HuH-7 (cell line): ENCODE measurements around the gene XPO6.

Experiments
- DNase-seq: peaks from one replicate; pipeline ENCODE4 v3.0.0; 2011; ENCODE audit warnings: low spot score

Gene XPO6

GRCh38 chr16:28208131-28208530 is 3.6 kb downstream of the XPO6 start:
- no peak for DNase-seq

- no peak for DNase-seq
These were observed 4.4 kb downstream of the XPO6 start for GRCh38 chr16:28207399-28207798.

- no peak for DNase-seq
These were observed 5.8 kb downstream of the XPO6 start for GRCh38 chr16:28205974-28206373.

GRCh38 chr16:28205117-28205899 is 6.5 kb downstream of the XPO6 start:
- no peak for DNase-seq

GRCh38 chr16:28204622-28205021 is 7.1 kb downstream of the XPO6 start:
- no peak for DNase-seq

GRCh38 chr16:28204204-28204603 is 7.6 kb downstream of the XPO6 start:
- no peak for DNase-seq

GRCh38 chr16:28202147-28202746 is 9.5 kb downstream of the XPO6 start:
- DNase-seq: no peak

GRCh38 chr16:28200661-28201060 is 11.1 kb downstream of the XPO6 start:
- no peak for DNase-seq

- DNase-seq: no peak
These were observed 15.3 kb downstream of the XPO6 start for GRCh38 chr16:28196387-28196987.

GRCh38 chr16:28195859-28196258 is 15.9 kb downstream of the XPO6 start:
- no peak for DNase-seq

GRCh38 chr16:28193530-28194423 is 18.0 kb downstream of the XPO6 start:
- no peak for DNase-seq

- DNase-seq: no peak
These were observed 18.8 kb downstream of the XPO6 start for GRCh38 chr16:28192806-28193529.

- no peak for DNase-seq
These were observed 20.3 kb downstream of the XPO6 start for GRCh38 chr16:28191364-28191960.

- no peak for DNase-seq
These were observed 22.5 kb downstream of the XPO6 start for GRCh38 chr16:28189245-28189644.

GRCh38 chr16:28188085-28188916 is 23.5 kb downstream of the XPO6 start:
- DNase-seq: no peak

- no peak for DNase-seq
These were observed 24.2 kb downstream of the XPO6 start for GRCh38 chr16:28187595-28188004.

- no peak for DNase-seq
These were observed 25.0 kb downstream of the XPO6 start for GRCh38 chr16:28186752-28187151.

GRCh38 chr16:28185696-28186095 is 26.1 kb downstream of the XPO6 start:
- no peak for DNase-seq

- DNase-seq: no peak
These were observed 27.1 kb downstream of the XPO6 start for GRCh38 chr16:28184625-28185024.

GRCh38 chr16:28183930-28184329 is 27.8 kb downstream of the XPO6 start:
- no peak for DNase-seq
